Medulla oblongata (tissue), 1 donor: ENCODE data around the gene PCSK4.
A peak's percentile ranks its signal among the peaks of the same experiment; 100 is the strongest.
"Not testable (repeated sequence)": the region's sequence is repeated elsewhere in the genome, so short reads cannot be mapped to it uniquely, and the experiment has no call there.

Experiments used
- DNase-seq: peaks from one replicate; pipeline ENCODE4 v3.0.0-alpha.2; 2015; ENCODE audit errors: extremely low spot score

Gene PCSK4

GRCh38 chr19:1522061-1522460, 31.9 kb upstream of the PCSK4 start:
- DNase-seq = no peak

- peak; percentile 80 for DNase-seq
Observed at GRCh38 chr19:1521636-1522035, 31.5 kb upstream of the PCSK4 start.

GRCh38 chr19:1520203-1520780, 30.1 kb upstream of the PCSK4 start:
- no peak for DNase-seq

GRCh38 chr19:1519802-1520201, 29.7 kb upstream of the PCSK4 start:
- not testable (repeated sequence) for DNase-seq

GRCh38 chr19:1518471-1518870, 28.3 kb upstream of the PCSK4 start:
- no peak for DNase-seq

- no peak for DNase-seq
Observed at GRCh38 chr19:1516395-1516753, 26.2 kb upstream of the PCSK4 start.

GRCh38 chr19:1514986-1515721, 25.0 kb upstream of the PCSK4 start:
- no peak for DNase-seq

GRCh38 chr19:1514295-1514661, 24.1 kb upstream of the PCSK4 start:
- DNase-seq = no peak

- DNase-seq = no peak
Observed at GRCh38 chr19:1513499-1514294, 23.5 kb upstream of the PCSK4 start.

GRCh38 chr19:1512671-1513498, 22.7 kb upstream of the PCSK4 start, which contains the start of gene ADAMTSL5:
TSS of gene ADAMTSL5 (minus strand) at chr19:1513019. CDS start at chr19:1510943, 2,076 bp downstream.
- DNase-seq = no peak

GRCh38 chr19:1511318-1512317, 21.5 kb upstream of the PCSK4 start:
- DNase-seq = no peak

- no peak for DNase-seq
Observed at GRCh38 chr19:1510807-1511206, 20.7 kb upstream of the PCSK4 start.

- no peak for DNase-seq
Observed at GRCh38 chr19:1510442-1510806, 20.3 kb upstream of the PCSK4 start.

- no peak for DNase-seq
Observed at GRCh38 chr19:1509602-1510441, 19.7 kb upstream of the PCSK4 start.

GRCh38 chr19:1508507-1508856, 18.3 kb upstream of the PCSK4 start:
- no peak for DNase-seq

- DNase-seq = peak; percentile 96
Observed at GRCh38 chr19:1507763-1508506, 17.8 kb upstream of the PCSK4 start.

GRCh38 chr19:1507192-1507660, 17.1 kb upstream of the PCSK4 start:
- DNase-seq = no peak

- DNase-seq = no peak
Observed at GRCh38 chr19:1505991-1506881, 16.1 kb upstream of the PCSK4 start.
